IMR-90 (cell line): ENCODE measurements around the gene SPDYC.

Experiments used
- CHD1 ChIP-seq: IDR thresholded peaks from 2 replicates; pipeline ENCODE4 v1.6.1; 2012; ENCODE audit warnings: low read depth, low read length, improper control_type of control experiment
- MAZ ChIP-seq: IDR thresholded peaks from 2 replicates; pipeline ENCODE4 v1.6.1; 2012; ENCODE audit warnings: low read depth, mild to moderate bottlenecking, low read length, improper control_type of control experiment, moderate library complexity, borderline replicate concordance
- MXI1 ChIP-seq: IDR thresholded peaks from 2 replicates; pipeline ENCODE4 v1.6.1; 2012; ENCODE audit warnings: low read depth, mild to moderate bottlenecking, low read length, moderate library complexity, borderline replicate concordance
- NFE2L2 ChIP-seq: fragments of 150-350 bp; IDR thresholded peaks from 2 replicates; pipeline ENCODE4 v1.6.1; 2016; ENCODE audit warnings: low read depth, mild to moderate bottlenecking, low read length
- POLR2A ChIP-seq: IDR thresholded peaks from 2 replicates; pipeline ENCODE4 v1.6.1; 2012; ENCODE audit warnings: mild to moderate bottlenecking, low read depth, low read length
- RAD21 ChIP-seq: IDR thresholded peaks from 2 replicates; pipeline ENCODE4 v1.6.1; 2012; ENCODE audit warnings: low read length, improper control_type of control experiment
- RFX5 ChIP-seq: IDR thresholded peaks from 2 replicates; pipeline ENCODE4 v1.8.0; 2012; ENCODE audit warnings: low read depth, mild to moderate bottlenecking, low read length, moderate library complexity
- TF ChIP-seq, protein P1 (sequence below): conservative IDR thresholded peaks from 2 replicates; pipeline ENCODE4 v1.5.1; 2012; ENCODE audit warnings: mild to moderate bottlenecking, low read depth, low read length, improper control_type of control experiment
- TF ChIP-seq, protein P2 (sequence below): fragments of 150-350 bp; IDR thresholded peaks from 2 replicates; pipeline ENCODE4 v1.6.1; 2016; ENCODE audit warnings: low read depth, mild to moderate bottlenecking, low read length, moderate library complexity, borderline replicate concordance

- TF ChIP-seq, protein P1, sequence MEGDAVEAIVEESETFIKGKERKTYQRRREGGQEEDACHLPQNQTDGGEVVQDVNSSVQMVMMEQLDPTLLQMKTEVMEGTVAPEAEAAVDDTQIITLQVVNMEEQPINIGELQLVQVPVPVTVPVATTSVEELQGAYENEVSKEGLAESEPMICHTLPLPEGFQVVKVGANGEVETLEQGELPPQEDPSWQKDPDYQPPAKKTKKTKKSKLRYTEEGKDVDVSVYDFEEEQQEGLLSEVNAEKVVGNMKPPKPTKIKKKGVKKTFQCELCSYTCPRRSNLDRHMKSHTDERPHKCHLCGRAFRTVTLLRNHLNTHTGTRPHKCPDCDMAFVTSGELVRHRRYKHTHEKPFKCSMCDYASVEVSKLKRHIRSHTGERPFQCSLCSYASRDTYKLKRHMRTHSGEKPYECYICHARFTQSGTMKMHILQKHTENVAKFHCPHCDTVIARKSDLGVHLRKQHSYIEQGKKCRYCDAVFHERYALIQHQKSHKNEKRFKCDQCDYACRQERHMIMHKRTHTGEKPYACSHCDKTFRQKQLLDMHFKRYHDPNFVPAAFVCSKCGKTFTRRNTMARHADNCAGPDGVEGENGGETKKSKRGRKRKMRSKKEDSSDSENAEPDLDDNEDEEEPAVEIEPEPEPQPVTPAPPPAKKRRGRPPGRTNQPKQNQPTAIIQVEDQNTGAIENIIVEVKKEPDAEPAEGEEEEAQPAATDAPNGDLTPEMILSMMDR: no peak; the same call in 1 of the 2 replicates
- no peak for TF ChIP-seq CHD1
- no peak for TF ChIP-seq NFE2L2
- TF ChIP-seq RFX5: no peak
- no peak for TF ChIP-seq MAZ
- TF ChIP-seq MXI1: no peak
- no peak for TF ChIP-seq POLR2A
- TF ChIP-seq, protein P2, sequence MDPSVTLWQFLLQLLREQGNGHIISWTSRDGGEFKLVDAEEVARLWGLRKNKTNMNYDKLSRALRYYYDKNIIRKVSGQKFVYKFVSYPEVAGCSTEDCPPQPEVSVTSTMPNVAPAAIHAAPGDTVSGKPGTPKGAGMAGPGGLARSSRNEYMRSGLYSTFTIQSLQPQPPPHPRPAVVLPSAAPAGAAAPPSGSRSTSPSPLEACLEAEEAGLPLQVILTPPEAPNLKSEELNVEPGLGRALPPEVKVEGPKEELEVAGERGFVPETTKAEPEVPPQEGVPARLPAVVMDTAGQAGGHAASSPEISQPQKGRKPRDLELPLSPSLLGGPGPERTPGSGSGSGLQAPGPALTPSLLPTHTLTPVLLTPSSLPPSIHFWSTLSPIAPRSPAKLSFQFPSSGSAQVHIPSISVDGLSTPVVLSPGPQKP: no peak
- TF ChIP-seq RAD21: no peak
Measured at GRCh38 chr11:65185869-65186341, 15.9 kb downstream of the SPDYC start.
